ENCODE data around the gene TSPAN2. TPM values are rescaled to one million over a fixed set of nuclear protein-coding genes. Genes with fewer than 3 reads are reported as not detected.

The TSPAN2 gene
- total RNA-seq, 2 donors from 2014 or later = 11.1 to 17.4 TPM

- DNase-seq (ENCODE audit: low spot score) = no peak
- no peaks in the 10 kb centered on the region for H3K9me3 ChIP-seq
- H3K4me1 ChIP-seq = peaks cover 0 to 13% of the 10 kb centered on the region in 2 donors
- H3K36me3 ChIP-seq = no peaks in the 10 kb centered on the region
- H3K27ac ChIP-seq = no peak overlapping the region
- H3K27me3 ChIP-seq = no peaks in the 10 kb centered on the region
- no peak overlapping the region for H3K4me3 ChIP-seq
- no peak for TF ChIP-seq CTCF (IDR thresholded peaks at IDR 0.05)
These were observed 46.8 kb upstream of the TSPAN2 start for GRCh38 chr1:115136106-115136505.

- no peak overlapping the region for H3K4me3 ChIP-seq
- H3K9me3 ChIP-seq = no peaks in the 10 kb centered on the region
- no peak for TF ChIP-seq CTCF (IDR thresholded peaks at IDR 0.05)
- H3K27ac ChIP-seq = peak overlapping the region in 1 of 2 donors; percentile 53
- no peak for DNase-seq (ENCODE audit: low spot score)
- H3K27me3 ChIP-seq = no peaks in the 10 kb centered on the region
- peaks cover 0 to 13% of the 10 kb centered on the region in 2 donors for H3K4me1 ChIP-seq
- no peaks in the 10 kb centered on the region for H3K36me3 ChIP-seq
These were observed 46.4 kb upstream of the TSPAN2 start for GRCh38 chr1:115135681-115136080.

GRCh38 chr1:115134850-115135480 lies 45.7 kb upstream of the TSPAN2 start:
- Histone ChIP-seq H3K9me3 (no peaks in the 10 kb centered on the region), H3K27ac (peak overlapping the region; percentile 20 to 53), H3K4me3 (no peak overlapping the region), H3K27me3 (no peaks in the 10 kb centered on the region), H3K36me3 (no peaks in the 10 kb centered on the region), H3K4me1 (peaks cover 0 to 13% of the 10 kb centered on the region in 2 donors)
- DNase-seq (ENCODE audit: low spot score) = peak; percentile 80
- no peak for TF ChIP-seq CTCF (IDR thresholded peaks at IDR 0.05)

- no peaks in the 10 kb centered on the region for H3K36me3 ChIP-seq
- no peaks in the 10 kb centered on the region for H3K27me3 ChIP-seq
- no peak for TF ChIP-seq CTCF (IDR thresholded peaks at IDR 0.05)
- DNase-seq (ENCODE audit: low spot score) = no peak
- H3K4me3 ChIP-seq = no peak overlapping the region
- peak overlapping the region in 1 of 2 donors; percentile 53 for H3K27ac ChIP-seq
- no peaks in the 10 kb centered on the region for H3K9me3 ChIP-seq
- H3K4me1 ChIP-seq = peaks cover 0 to 13% of the 10 kb centered on the region in 2 donors
These were observed 44.9 kb upstream of the TSPAN2 start for GRCh38 chr1:115134231-115134630.

GRCh38 chr1:115133440-115133839 lies 44.1 kb upstream of the TSPAN2 start:
- no peak overlapping the region for H3K4me3 ChIP-seq
- no peaks in the 10 kb centered on the region for H3K27me3 ChIP-seq
- no peak for TF ChIP-seq CTCF (IDR thresholded peaks at IDR 0.05)
- peaks cover 0 to 10% of the 10 kb centered on the region in 2 donors for H3K4me1 ChIP-seq
- H3K36me3 ChIP-seq = no peaks in the 10 kb centered on the region
- no peak for DNase-seq (ENCODE audit: low spot score)
- H3K9me3 ChIP-seq = no peaks in the 10 kb centered on the region
- H3K27ac ChIP-seq = no peak overlapping the region

- H3K4me3 ChIP-seq = no peak overlapping the region
- peaks cover 0 to 10% of the 10 kb centered on the region in 2 donors for H3K4me1 ChIP-seq
- no peak for TF ChIP-seq CTCF (IDR thresholded peaks at IDR 0.05)
- DNase-seq (ENCODE audit: low spot score) = no peak
- H3K9me3 ChIP-seq = no peaks in the 10 kb centered on the region
- H3K36me3 ChIP-seq = no peaks in the 10 kb centered on the region
- no peaks in the 10 kb centered on the region for H3K27me3 ChIP-seq
- H3K27ac ChIP-seq = no peak overlapping the region
These were observed 41.5 kb upstream of the TSPAN2 start for GRCh38 chr1:115130786-115131185.
